Inflammatory macrophage (primary cell): ENCODE results near the gene TMEM132C.

ENCODE experiments used
- DNase-seq, 2 donors: peaks; one replicate each; pipeline ENCODE4 v3.0.0-alpha.2; 2020 to 2022

TMEM132C gene

GRCh38 chr12:128729628-128730121 lies 462.7 kb downstream of the TMEM132C start:
- DNase-seq, result no peak

GRCh38 chr12:128734371-128734770 lies 467.4 kb downstream of the TMEM132C start:
- no peak for DNase-seq

- DNase-seq, result no peak
These were observed 470.5 kb downstream of the TMEM132C start for GRCh38 chr12:128737292-128737966.

GRCh38 chr12:128743916-128744315 lies 476.9 kb downstream of the TMEM132C start:
- no peak for DNase-seq

- no peak for DNase-seq
These were observed 479.1 kb downstream of the TMEM132C start for GRCh38 chr12:128745772-128746689.

GRCh38 chr12:128747441-128747840 lies 480.5 kb downstream of the TMEM132C start:
- DNase-seq, result no peak

- no peak for DNase-seq
These were observed 485.4 kb downstream of the TMEM132C start for GRCh38 chr12:128752386-128752785.

GRCh38 chr12:128753438-128753837 lies 486.5 kb downstream of the TMEM132C start:
- no peak for DNase-seq

GRCh38 chr12:128754275-128754674 lies 487.3 kb downstream of the TMEM132C start:
- DNase-seq, result no peak

- no peak for DNase-seq
These were observed 488.6 kb downstream of the TMEM132C start for GRCh38 chr12:128755566-128755965.
